ENCODE data around the gene KLF4. TPM values are rescaled to one million over a fixed set of nuclear protein-coding genes. Genes with fewer than 3 reads are reported as not detected.
"Not testable (repeated sequence)": the region's sequence is repeated elsewhere in the genome, so short reads cannot be mapped to it uniquely, and the experiment has no call there.

The KLF4 gene
- polyA plus RNA-seq (ENCODE audit: insufficient read length in 3 of 3) = 1 to 10 TPM; 7.9 to 8.7 (median 8.4) TPM
- long read RNA-seq, donor 1, partial matches to known transcripts = 0 of 3 reads
- long read RNA-seq, donor 1, other reads (novel, unspliced or antisense) = 0 of 3 reads
- long read RNA-seq, donor 2, partial matches to known transcripts = 0 of 6 reads
- long read RNA-seq, donor 2, other reads (novel, unspliced or antisense) = 0 of 6 reads
- long read RNA-seq, donor 3, partial matches to known transcripts = 0 of 2 reads
- long read RNA-seq, donor 3, other reads (novel, unspliced or antisense) = 0 of 2 reads
- long read RNA-seq, donor 4 = 0 reads
- long read RNA-seq, donor 5 = 0 reads
- long read RNA-seq, donor 6, partial matches to known transcripts = 0 of 1 reads
- long read RNA-seq, donor 6, other reads (novel, unspliced or antisense) = 0 of 1 reads
- long read RNA-seq, donor 7 = 0 reads
- long read RNA-seq, donor 8 = 0 reads
- long read RNA-seq, donor 9, partial matches to known transcripts = 0 of 1 reads
- long read RNA-seq, donor 9, other reads (novel, unspliced or antisense) = 0 of 1 reads
- long read RNA-seq, donor 10, partial matches to known transcripts = 0 of 1 reads
- long read RNA-seq, donor 10, other reads (novel, unspliced or antisense) = 0 of 1 reads
- long read RNA-seq, donor 11, partial matches to known transcripts = 0 of 2 reads
- long read RNA-seq, donor 11, other reads (novel, unspliced or antisense) = 0 of 2 reads
- long read RNA-seq, donor 12 = 0 reads
- long read RNA-seq, donor 13 = 0 reads
- long read RNA-seq, donor 14, partial matches to known transcripts = 0 of 1 reads
- long read RNA-seq, donor 14, other reads (novel, unspliced or antisense) = 0 of 1 reads
- long read RNA-seq, donor 15 = 0 reads
- long read RNA-seq, donor 16, partial matches to known transcripts = 0 of 4 reads
- long read RNA-seq, donor 16, other reads (novel, unspliced or antisense) = 0 of 4 reads

DNA sequence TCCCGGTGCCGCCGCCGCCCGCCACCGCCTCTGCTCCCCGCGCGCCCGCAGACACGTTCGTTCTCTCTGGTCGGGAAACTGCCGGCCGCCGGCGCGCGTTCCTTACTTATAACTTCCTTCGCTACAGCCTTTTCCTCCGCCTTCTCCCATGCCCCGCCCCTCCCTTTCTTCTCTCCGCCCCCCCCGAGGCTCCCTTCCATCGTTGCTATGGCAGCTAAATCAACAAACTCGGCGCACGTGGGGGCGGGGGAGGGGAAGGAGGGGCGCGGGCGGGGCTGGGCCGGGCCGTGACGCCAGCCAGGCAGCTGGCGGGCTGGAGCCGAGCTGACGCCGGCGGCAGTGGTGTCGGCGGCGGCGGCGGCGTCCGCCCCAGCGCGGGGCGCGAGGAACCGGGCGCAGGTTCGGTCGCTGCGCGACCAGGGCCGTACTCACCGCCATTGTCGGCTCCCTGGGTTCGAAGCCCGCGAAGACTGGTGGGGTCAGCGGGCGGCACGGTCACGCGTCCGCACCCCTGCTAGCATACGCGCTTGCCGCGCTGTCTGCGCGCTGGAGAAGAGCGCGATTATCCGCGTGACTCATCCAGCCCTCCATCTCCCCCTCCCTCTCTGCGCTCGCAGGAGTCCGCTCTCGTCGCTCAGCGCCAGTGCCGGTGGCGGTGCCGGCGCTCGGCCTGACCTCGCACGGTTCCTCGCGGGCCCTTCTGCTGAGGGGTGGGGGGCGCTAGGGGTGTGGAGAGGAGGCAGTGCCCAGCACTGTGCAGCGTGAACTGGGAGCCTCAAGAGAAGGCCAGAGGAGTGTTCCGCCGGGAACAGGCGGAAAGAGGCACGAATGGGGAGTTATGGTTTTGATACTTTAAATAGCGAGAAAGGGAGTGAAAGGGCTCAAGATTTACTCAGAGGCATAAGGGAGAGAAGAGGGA lies at the start of gene KLF4:
Gene KLF4, minus strand, starts transcription at position 83 of the 919 bp plus-strand sequence. CDS start 597 bp downstream, outside the sequence.
- DNase-seq (ENCODE audit: extremely low read depth in 1 of 11, low read depth in 9 of 11, low spot score in 4 of 11) = peak; percentile 78 to 94 (median 88)

DNA sequence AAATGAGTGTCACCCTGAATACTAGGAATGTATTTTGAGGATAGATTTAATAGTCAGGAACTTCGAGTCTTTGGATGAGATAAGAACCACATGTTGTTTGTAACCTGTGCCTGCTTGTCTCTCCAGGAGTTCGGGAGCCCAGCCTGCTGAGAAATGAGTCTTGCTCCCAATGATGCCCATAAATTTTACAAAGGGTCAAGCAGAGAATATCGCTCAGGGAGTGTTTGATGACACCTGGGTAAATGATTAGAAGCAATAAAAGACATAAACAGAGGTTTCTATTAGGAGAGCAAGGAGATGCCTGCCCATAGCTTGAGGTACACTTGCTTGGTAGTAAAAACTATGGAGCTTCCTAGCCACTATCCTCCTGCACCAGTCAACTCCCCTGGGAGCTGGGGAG lies 46.9 kb upstream of the KLF4 start:
- DNase-seq (ENCODE audit: extremely low read depth in 1 of 11, low read depth in 9 of 11, low spot score in 4 of 11) = no peak

DNA sequence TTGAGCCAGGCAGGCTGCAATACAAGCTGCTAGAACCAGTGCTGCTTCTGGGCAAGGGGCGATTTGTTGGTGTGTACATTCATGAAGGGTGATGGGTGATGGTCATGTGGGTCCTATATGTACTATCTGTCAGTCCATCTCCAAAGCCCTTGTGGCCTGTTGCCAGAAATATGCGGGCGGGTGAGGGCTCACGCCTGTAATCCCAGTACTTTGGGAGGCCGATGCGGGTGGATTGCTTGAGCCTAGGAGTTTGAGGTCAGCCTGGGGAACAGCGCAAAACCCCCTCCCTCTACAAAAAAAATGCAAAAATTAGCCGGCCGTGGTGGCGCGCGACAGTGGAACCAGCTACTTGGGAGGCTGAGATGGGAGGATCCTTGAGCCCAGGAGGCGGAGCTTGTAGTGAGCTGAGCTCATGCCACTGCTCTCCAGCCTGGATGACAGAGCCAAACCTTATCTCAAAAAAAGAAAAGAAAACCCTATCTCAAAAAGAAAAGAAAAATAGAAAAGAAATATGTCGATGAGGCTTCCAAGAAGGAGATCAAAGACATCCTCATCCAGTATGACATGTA lies 45.0 kb upstream of the KLF4 start:
- DNase-seq (ENCODE audit: extremely low read depth in 1 of 11, low read depth in 9 of 11, low spot score in 4 of 11) = no peak

DNA sequence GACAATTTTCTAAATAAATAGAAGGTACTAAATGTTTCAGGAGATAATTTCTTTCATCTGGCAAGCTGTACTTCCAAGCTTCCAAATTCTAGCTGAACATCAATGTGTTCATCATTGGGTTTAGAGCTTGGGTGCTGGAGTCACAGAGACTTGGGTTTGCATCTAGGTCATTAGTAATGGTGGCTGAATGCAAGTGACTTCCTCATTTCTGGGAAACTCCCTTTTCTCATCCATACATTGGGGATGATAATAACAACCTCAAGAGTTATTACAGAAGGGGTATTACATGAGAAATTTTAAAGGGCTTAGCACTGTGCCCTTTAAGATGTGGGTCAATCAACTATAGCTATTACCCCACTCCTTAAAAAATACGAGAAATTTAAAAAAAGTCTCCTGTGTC lies 41.1 kb upstream of the KLF4 start:
- DNase-seq (ENCODE audit: extremely low read depth in 1 of 11, low read depth in 9 of 11, low spot score in 4 of 11) = no peak

DNA sequence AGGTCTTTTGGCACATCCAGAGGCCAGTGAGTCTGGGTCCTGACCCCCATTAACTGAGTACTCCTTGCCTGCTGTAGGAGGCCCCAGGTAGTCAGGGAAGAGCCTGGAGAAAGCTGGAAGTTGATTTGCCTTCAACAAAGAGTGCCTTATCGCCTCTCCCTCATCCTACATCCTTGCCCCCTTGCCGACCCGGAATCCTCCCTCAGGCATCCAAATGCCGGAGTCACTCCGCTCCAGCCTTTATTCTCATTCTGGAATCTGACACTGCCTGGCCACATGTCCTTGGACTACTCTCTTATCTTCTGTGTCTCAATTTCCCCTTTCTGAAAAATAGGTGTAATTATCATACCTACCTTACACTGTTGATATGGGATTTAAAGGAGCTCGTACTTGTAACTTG lies 39.1 kb upstream of the KLF4 start:
- DNase-seq (ENCODE audit: extremely low read depth in 1 of 11, low read depth in 9 of 11, low spot score in 4 of 11) = no peak

DNA sequence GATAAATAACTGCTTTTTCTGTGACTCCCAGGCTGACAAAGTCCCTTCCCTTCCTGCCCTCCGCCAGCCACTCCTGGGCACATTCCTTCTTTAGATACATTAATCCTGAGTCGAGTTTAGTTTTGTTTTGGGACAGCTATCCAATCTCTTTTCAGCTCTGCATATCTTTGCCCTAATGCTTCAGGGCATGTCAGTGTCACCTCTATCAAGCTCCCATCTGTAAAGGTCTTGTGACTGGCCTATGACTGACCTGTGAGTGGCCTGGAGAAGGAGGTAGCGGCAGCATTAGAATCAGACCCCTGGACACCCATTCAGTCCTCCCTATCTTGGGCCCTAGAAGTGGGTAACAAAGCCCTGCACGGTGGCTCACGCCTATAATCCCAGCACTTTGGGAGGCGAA lies 34.0 kb upstream of the KLF4 start:
- no peak for DNase-seq (ENCODE audit: extremely low read depth in 1 of 11, low read depth in 9 of 11, low spot score in 4 of 11)

DNA sequence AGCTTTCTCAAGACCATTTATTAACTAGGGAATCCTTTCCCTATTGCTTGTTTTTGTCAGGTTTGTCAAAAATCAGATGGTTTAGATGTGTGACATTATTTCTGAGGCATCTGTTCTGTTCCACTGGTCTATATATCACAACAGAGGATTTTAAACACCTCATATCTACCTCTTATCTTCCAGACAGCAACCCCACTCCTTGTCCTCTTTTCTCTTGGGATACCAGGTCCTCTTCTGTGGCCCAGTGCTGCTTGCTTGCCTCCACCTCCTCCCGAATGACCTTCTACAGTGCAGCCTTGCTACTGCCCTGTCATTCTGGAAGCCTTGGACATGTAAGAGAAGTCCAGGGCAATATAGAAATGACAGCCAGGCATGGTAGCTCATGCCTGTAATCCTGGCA lies 30.6 kb upstream of the KLF4 start:
- no peak for DNase-seq (ENCODE audit: extremely low read depth in 1 of 11, low read depth in 9 of 11, low spot score in 4 of 11)

DNA sequence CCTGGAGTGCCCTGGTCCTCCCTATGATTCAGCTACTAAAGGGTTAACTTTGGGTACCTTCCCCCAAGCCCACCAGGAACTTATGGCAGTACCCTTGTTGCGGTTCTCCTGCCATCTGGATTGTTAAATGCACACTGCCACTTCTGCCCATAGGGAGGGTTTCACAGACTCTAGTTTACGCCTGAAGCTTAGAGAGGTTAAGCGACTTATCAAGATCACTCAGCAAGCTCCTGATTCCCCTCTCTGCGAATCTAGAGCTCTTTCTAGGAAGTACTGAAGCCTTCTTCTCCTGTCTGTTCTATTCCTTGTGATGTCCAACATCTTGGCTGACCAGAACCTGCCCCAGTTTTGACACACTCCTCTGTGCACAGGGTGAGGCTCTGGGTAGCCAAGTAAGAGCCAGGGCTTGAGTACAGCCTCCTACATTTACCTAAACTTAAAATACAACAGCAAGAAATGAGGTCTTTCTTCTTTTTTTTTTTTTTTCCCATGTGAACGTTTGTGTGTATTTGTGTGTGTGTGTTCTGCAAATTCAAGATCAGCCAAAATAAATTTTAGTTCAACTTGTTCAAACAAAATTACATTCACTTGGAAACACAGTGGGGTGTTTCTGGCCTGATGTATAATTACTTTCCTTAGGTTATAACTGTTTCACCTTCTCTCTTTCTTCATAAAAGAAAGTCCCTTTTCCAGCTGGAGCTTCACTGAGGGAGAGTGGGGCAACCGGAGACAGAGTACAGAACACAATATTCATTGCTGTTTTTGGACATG lies 28.7 kb upstream of the KLF4 start:
- no peak for DNase-seq (ENCODE audit: extremely low read depth in 1 of 11, low read depth in 9 of 11, low spot score in 4 of 11)

DNA sequence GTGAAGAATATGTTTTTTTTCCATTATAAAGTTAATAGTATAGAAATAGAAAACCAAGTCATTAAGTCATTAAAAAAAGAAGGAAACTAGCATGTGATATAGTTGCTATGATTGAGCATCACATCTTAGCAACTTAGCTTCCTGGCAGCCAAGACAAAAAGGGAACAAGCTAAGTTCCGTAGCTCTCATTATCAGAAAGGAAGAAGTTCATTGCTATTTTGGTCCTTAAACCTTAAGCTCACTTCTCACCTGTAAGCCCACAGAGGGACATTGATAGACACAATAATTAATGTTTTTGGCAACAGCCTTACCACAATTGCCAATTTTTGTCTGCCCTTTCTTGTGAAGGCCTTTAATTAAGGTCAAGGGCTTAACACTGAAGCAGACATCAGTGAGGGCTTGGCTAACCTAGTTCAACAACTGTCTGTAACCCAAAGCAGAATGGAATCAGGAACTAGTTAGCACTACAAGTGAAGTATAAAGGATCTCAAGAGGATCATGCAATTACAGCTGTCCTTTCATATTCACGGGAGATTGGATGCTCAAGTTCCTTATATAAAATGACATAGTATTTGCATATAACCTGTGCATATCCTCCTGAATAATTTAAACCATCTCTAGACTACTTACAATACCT lies 24.0 kb upstream of the KLF4 start:
- DNase-seq (ENCODE audit: extremely low read depth in 1 of 11, low read depth in 9 of 11, low spot score in 4 of 11) = no peak

DNA sequence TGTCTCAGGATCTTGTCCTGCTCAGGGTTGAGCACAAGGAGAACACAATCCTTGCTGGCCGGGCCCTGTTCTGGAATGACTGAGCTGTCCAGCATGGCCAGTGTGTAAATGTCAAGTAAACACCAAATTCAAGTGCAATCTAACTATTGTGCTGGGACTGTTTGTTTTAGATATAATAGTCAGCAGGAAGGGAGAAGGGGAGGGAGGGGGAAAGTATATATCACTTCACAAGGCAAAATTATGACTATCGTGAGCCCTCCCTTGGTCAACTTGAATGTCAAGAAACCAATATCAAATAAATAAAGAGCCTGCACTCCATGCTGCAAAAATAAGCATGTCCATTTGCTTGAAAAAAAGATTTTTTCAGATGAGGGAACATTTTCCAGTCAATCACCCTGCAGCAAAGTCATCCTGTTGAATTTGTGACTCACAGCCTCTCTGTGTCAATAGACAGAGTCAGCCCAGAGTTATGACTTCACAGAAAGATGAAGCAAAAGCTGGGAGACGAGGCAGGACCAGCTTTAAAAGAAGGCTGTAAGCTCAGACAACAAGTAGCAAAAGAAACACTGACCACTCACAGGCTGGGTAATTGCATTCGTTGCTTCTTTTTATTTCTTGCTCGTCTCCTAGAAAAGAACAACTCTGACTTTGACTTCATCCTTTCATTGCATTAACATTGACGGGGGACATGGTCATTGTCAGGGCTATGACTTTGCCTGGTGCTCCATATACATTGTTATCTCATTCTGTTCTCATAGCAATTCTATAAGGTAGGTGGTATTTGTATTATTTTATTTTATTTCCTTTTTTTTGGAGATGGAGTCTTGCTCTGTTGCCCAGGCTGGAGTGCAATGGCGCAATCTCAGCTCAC lies 15.3 kb upstream of the KLF4 start:
- no peak for DNase-seq (ENCODE audit: extremely low read depth in 1 of 11, low read depth in 9 of 11, low spot score in 4 of 11)

DNA sequence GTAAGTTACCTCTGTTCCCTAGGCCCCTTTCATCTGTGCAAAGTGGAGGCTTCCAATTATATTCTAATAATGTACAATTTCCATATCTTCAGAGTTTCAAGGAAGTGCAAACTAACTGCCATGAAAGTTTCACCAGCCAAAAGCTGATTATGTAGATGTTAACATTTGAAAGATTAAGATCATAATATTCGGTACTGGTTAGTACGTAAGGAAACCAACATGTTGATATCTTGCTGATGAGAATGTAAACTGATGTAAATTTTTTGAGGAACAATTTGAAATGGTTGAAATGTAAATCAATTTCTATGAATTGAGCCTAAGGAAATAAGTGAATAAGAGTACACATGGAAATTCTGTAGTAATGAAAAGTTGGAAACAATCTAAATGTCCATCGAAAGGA lies 12.9 kb upstream of the KLF4 start:
- DNase-seq (ENCODE audit: extremely low read depth in 1 of 11, low read depth in 9 of 11, low spot score in 4 of 11) = no peak

DNA sequence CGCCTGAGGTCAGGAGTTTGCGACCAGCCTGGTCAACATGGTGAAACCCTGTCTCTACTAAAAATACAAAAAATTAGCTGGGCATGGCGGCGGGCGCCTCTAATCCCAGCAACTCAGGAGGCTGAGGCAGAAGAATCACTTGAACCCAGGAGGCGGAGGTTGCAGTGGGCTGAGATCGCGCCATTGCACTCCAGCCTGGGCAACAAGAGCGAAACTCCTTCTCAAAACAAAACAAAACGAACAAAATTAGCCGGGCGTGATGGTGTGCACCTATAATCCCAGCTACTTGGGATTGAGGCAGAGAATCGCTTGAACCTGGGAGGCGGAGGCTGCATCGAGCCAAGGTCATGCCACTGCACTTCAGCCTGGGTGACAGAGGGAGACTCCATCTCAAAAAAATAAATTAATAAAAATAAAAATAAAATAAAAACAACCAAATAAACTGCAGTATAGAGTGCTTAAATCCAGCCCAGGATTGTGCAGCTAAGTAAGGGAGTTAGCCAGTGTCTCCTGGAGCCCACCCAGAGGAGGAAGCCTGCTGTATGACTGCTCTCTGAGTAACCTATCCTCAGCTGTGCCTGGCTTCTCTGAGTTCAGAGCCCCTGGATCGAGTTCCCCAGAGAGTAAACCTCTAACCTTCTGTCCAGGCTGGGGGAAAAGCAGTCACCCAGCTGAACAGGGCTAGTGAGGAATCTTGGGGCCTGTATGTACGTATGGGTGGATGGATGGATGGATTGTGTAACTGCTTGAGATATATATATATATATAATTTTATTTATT lies 11.0 kb upstream of the KLF4 start:
- not testable (repeated sequence) for DNase-seq (ENCODE audit: extremely low read depth in 1 of 11, low read depth in 9 of 11, low spot score in 4 of 11)

DNA sequence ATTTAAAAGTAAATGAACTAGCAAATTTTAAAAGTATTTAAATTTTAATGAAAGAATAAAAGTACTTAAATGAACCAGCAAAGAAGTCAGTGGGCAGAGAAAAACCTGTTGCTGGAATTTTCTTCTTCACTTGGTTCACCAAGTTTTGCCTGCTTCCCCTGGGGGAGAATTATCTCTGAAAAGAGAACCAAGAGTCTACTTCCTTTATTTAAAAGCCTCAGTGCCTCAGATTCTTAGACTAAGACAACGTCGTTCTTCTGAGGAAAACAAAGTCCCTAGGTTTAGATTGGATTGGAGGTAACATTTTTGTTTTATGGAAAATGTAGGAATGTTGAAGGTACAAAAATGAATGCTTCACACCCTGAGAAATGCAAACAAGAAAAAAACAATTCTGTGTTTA lies 7.4 kb upstream of the KLF4 start:
- DNase-seq (ENCODE audit: extremely low read depth in 1 of 11, low read depth in 9 of 11, low spot score in 4 of 11) = no peak

DNA sequence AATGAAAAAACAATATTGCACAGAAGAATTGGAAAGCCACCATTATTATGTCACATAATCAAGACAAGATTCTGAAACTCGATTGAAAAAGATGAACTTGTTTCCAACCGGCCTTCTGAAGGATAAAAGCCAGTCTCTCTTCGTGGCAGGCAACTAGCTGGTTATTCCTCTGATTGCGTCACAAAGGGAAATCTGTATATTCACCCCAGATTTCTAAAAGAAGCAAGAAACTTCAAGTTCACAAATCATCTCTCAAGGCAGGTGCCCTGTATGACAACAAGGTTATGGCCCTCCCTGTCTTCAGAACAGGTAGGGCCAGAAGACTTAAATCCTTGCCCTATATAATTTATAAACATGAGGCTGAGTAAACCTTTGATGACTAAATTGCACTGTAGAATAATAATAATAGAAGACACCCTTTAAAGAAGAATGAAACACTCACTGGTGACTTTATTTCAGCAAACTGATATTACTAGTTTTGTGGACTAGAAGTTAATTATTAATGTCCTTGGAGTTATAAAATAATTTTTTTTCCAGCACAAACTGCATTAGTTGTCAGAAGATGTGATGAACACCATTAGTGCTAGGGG lies 2.9 kb upstream of the KLF4 start:
- DNase-seq (ENCODE audit: extremely low read depth in 1 of 11, low read depth in 9 of 11, low spot score in 4 of 11) = no peak
